Neural cell (in vitro differentiated cells): ENCODE data around the gene POLDIP2.

ENCODE experiments used
- EP300 ChIP-seq: fragments of 450-650 bp; conservative IDR thresholded peaks from 2 replicates; pipeline ENCODE4 v1.6.1; 2014; ENCODE audit warnings: antibody characterized with exemption, mild to moderate bottlenecking, moderate library complexity; ENCODE audit not compliant: poor library complexity, severe bottlenecking
- EZH2 ChIP-seq: fragments of 200-600, 300-800 bp; shearing (Covaris generic), sonication (generic); IDR thresholded peaks from 2 replicates; pipeline ENCODE4 v1.6.1; 2014; ENCODE audit warnings: antibody characterized with exemption, low read length, borderline replicate concordance, mild to moderate bottlenecking; ENCODE audit not compliant: insufficient read depth, poor library complexity, severe bottlenecking
- POLR2AphosphoS5 ChIP-seq: IDR thresholded peaks from 2 replicates; pipeline ENCODE4 v1.6.1; 2012
- RAD21 ChIP-seq: fragments of 450-650 bp; conservative IDR thresholded peaks from 2 replicates; pipeline ENCODE4 v1.6.1; 2014; ENCODE audit warnings: antibody characterized with exemption, mild to moderate bottlenecking, moderate library complexity
- SMC3 ChIP-seq: fragments of 450-650 bp; conservative IDR thresholded peaks from 2 replicates; pipeline ENCODE4 v1.6.1; 2014; ENCODE audit warnings: antibody characterized with exemption, mild to moderate bottlenecking, moderate library complexity; ENCODE audit not compliant: poor library complexity
- TF ChIP-seq, protein P1 (sequence below): fragments of 450-650 bp; IDR thresholded peaks from 2 replicates; pipeline ENCODE4 v1.5.1; 2014; ENCODE audit warnings: antibody characterized with exemption, mild to moderate bottlenecking, moderate library complexity; ENCODE audit not compliant: poor library complexity, severe bottlenecking
- TF ChIP-seq, protein P2 (sequence below): IDR thresholded peaks from 2 replicates; pipeline ENCODE4 v1.6.1; 2012; ENCODE audit warnings: borderline replicate concordance

DNA sequence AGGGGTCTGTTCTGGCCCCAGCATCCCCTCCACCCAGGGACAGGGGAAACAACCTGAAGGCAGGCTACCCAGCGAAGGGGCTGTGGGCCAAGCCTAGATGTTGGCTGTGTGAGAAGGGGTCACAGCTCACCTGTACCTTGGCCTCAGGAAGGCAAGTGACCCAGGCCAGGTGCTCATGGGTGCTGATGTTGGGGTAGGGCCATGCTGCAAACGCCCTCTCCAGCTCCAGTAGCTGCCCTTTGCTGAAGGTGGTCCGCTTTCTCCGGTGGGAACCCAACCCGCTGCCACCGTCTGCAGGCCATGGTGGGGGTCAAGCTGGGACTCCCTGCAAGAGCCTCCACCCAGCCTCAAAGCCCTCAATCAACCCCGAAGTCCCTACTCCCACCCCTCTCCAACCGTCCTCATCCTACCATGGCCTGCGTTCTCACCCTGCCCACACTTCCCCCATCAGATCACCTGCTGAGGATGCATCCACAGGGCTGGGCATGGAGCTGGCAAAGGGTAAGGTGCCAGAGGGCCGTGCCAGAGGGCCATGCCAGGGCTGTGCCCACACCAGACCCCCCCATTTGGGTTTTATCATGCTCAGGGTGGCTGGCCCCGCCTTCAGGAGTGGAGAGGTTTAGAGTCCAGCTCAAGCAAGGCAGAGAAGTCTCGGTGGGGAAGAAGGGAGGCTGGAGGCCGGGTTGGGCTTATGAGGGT, 7.5 kb upstream of the POLDIP2 start, which contains the start of gene SEBOX:
- TF ChIP-seq, protein P1, sequence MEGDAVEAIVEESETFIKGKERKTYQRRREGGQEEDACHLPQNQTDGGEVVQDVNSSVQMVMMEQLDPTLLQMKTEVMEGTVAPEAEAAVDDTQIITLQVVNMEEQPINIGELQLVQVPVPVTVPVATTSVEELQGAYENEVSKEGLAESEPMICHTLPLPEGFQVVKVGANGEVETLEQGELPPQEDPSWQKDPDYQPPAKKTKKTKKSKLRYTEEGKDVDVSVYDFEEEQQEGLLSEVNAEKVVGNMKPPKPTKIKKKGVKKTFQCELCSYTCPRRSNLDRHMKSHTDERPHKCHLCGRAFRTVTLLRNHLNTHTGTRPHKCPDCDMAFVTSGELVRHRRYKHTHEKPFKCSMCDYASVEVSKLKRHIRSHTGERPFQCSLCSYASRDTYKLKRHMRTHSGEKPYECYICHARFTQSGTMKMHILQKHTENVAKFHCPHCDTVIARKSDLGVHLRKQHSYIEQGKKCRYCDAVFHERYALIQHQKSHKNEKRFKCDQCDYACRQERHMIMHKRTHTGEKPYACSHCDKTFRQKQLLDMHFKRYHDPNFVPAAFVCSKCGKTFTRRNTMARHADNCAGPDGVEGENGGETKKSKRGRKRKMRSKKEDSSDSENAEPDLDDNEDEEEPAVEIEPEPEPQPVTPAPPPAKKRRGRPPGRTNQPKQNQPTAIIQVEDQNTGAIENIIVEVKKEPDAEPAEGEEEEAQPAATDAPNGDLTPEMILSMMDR = no peak
- no peak for TF ChIP-seq EP300
- TF ChIP-seq, protein P2, sequence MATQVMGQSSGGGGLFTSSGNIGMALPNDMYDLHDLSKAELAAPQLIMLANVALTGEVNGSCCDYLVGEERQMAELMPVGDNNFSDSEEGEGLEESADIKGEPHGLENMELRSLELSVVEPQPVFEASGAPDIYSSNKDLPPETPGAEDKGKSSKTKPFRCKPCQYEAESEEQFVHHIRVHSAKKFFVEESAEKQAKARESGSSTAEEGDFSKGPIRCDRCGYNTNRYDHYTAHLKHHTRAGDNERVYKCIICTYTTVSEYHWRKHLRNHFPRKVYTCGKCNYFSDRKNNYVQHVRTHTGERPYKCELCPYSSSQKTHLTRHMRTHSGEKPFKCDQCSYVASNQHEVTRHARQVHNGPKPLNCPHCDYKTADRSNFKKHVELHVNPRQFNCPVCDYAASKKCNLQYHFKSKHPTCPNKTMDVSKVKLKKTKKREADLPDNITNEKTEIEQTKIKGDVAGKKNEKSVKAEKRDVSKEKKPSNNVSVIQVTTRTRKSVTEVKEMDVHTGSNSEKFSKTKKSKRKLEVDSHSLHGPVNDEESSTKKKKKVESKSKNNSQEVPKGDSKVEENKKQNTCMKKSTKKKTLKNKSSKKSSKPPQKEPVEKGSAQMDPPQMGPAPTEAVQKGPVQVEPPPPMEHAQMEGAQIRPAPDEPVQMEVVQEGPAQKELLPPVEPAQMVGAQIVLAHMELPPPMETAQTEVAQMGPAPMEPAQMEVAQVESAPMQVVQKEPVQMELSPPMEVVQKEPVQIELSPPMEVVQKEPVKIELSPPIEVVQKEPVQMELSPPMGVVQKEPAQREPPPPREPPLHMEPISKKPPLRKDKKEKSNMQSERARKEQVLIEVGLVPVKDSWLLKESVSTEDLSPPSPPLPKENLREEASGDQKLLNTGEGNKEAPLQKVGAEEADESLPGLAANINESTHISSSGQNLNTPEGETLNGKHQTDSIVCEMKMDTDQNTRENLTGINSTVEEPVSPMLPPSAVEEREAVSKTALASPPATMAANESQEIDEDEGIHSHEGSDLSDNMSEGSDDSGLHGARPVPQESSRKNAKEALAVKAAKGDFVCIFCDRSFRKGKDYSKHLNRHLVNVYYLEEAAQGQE = no peak
- TF ChIP-seq EZH2 = no peak
- TF ChIP-seq POLR2AphosphoS5 = no peak
- TF ChIP-seq SMC3 = no peak
- no peak for TF ChIP-seq RAD21
